Cardiac muscle cell (in vitro differentiated cells and primary cell): ENCODE results near the gene TYROBP. TPM values are rescaled to one million over a fixed set of nuclear protein-coding genes. Genes with fewer than 3 reads are reported as not detected.

Experiments
- DNase-seq, 2 donors: peaks; one replicate each; pipeline versions ENCODE4 v3.0.0 to v3.0.0-alpha.2; 2010 to 2017; ENCODE audit warnings: low read depth in 1 of 2, low spot score in 1 of 2
- H3K27ac ChIP-seq: fragments of 200-600 bp; sonication (generic); 2 replicates; pipeline ENCODE4 v1.5.1; 2016
- H3K27me3 ChIP-seq: fragments of 200-600 bp; sonication (generic); 2 replicates; pipeline ENCODE4 v1.6.0; 2016; ENCODE audit warnings: control low read depth
- H3K36me3 ChIP-seq: fragments of 200-600 bp; sonication (generic); 2 replicates; pipeline ENCODE4 v1.5.1; 2016; ENCODE audit warnings: control low read depth
- H3K4me1 ChIP-seq: fragments of 200-600 bp; sonication (generic); 2 replicates; pipeline ENCODE4 v1.8.1; 2017; ENCODE audit warnings: low read depth, mild to moderate bottlenecking, mixed run types
- H3K4me3 ChIP-seq: fragments of 200-600 bp; sonication (generic); 2 replicates; pipeline ENCODE4 v1.5.1; 2016; ENCODE audit warnings: mild to moderate bottlenecking
- H3K9me3 ChIP-seq: fragments of 200-600 bp; sonication (generic); 2 replicates; pipeline ENCODE4 v1.5.1; 2017; ENCODE audit warnings: low read depth, mild to moderate bottlenecking, control low read depth
- CTCF ChIP-seq: IDR thresholded peaks from 2 replicates; pipeline ENCODE4 v1.5.1; 2012; ENCODE audit warnings: low read depth, mild to moderate bottlenecking, low read length
- polyA plus RNA-seq: library from polyadenylated mRNA; unstranded; fragments of >200 nt; fragmentation: Nextera tagmentation; extraction: Ambion mirVana; gene quantifications from 2 replicates; pipeline ENCODE4 v1.2.1, GENCODE V29; 2016
- total RNA-seq: library from RNA; depleted of rRNA; stranded (reverse); fragments of >200 nt; gene quantifications from 2 replicates; pipeline ENCODE4 v1.2.3, GENCODE V29; 2016

Gene TYROBP
- total and polyA plus RNA-seq, 2 experiments from 2014 or later, result not detected

DNA sequence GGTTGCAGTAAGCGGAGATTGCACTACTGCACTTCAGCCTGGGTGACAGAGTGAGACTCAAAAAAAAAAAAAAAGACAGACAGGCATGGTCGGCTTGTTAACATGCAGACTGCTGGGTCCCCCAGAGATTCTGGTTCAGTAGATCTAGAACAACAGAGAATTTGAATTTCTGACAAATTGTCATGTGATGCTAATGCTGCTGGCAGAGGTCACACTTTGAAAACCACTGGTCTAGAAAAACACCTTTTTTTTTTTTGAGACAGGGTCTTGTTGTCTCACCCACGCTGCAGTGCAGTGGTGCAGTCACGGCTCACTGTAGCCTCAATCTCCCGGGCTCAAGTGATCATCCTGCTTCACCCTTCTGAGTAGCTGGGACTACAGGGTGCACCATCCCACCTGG is 20.4 kb upstream of the TYROBP start:
- Histone ChIP-seq H3K27ac (no peak overlapping the region), H3K9me3 (no peaks in the 10 kb centered on the region), H3K36me3 (no peaks in the 10 kb centered on the region), H3K27me3 (no peaks in the 10 kb centered on the region), H3K4me1 (no peaks in the 10 kb centered on the region), H3K4me3 (no peak overlapping the region)
- TF ChIP-seq CTCF, result no peak
- DNase-seq, result no peak

DNA sequence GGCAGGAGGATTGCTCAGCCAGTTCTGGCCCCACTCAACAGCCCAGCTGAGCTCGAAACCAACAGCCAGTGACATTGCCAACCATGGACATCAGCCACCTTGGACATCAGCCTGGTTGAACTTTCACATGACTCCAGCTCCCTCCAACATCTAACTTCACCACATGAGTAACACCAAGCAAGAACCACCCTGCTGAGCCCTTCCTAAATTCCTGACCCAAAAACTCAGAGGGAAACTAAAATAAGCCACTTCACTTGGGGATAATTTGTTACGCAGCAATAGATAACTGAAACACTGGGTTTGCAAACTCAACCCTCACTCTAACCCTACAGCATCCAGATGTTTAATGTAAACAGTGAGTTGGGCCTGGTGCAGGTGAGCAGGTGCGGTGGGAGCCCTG is 17.4 kb upstream of the TYROBP start:
- no peak for DNase-seq
- Histone ChIP-seq H3K4me3 (no peak overlapping the region), H3K27ac (no peak overlapping the region), H3K36me3 (no peaks in the 10 kb centered on the region), H3K9me3 (no peaks in the 10 kb centered on the region), H3K27me3 (no peaks in the 10 kb centered on the region), H3K4me1 (no peaks in the 10 kb centered on the region)
- TF ChIP-seq CTCF, result no peak

DNA sequence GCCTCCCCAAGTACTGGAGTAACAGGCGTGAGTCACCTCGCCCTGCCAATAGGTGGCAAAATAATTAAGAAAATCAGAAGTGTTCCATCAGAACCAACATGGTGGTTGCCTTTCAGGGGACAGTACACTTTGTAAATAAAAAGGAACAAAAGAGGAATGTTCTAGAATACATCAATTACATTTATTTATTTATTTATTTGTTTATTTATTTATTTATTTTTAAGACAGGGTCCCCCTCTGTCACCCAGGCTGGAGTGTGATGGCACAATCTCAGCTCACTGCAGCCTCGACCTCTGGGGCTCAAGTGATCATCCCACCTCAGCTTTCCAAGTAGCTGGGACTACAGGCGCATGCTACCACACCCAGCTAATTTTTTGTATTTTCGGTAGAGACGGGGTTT is 12.9 kb upstream of the TYROBP start:
- Histone ChIP-seq H3K4me3 (no peak overlapping the region), H3K36me3 (no peaks in the 10 kb centered on the region), H3K4me1 (no peaks in the 10 kb centered on the region), H3K27me3 (no peaks in the 10 kb centered on the region), H3K27ac (no peak overlapping the region), H3K9me3 (no peaks in the 10 kb centered on the region)
- no peak for DNase-seq
- TF ChIP-seq CTCF, result no peak

GRCh38 chr19:35919306-35919705 is 11.2 kb upstream of the TYROBP start:
- Histone ChIP-seq H3K4me1 (no peaks in the 10 kb centered on the region), H3K36me3 (no peaks in the 10 kb centered on the region), H3K27me3 (no peaks in the 10 kb centered on the region), H3K4me3 (no peak overlapping the region), H3K9me3 (no peaks in the 10 kb centered on the region), H3K27ac (no peak overlapping the region)
- no peak for DNase-seq
- TF ChIP-seq CTCF, result no peak

GRCh38 chr19:35915443-35915842 is 7.3 kb upstream of the TYROBP start:
- Histone ChIP-seq H3K4me1 (no peaks in the 10 kb centered on the region), H3K4me3 (no peak overlapping the region), H3K36me3 (no peaks in the 10 kb centered on the region), H3K9me3 (no peaks in the 10 kb centered on the region), H3K27ac (no peak overlapping the region), H3K27me3 (no peaks in the 10 kb centered on the region)
- no peak for DNase-seq
- no peak for TF ChIP-seq CTCF

- no peak for DNase-seq
- H3K27ac ChIP-seq, result no peak overlapping the region
- no peaks in the 10 kb centered on the region for H3K4me1 ChIP-seq
- H3K4me3 ChIP-seq, result no peak overlapping the region
- no peaks in the 10 kb centered on the region for H3K27me3 ChIP-seq
- TF ChIP-seq CTCF, result no peak
- H3K36me3 ChIP-seq, result no peaks in the 10 kb centered on the region
- no peaks in the 10 kb centered on the region for H3K9me3 ChIP-seq
Measured at GRCh38 chr19:35913589-35913988, 5.5 kb upstream of the TYROBP start.
